Ovary (tissue), 3 donors: Measurements from ENCODE around the gene SULT1A1.

Experiments used
- CTCF ChIP-seq, 3 donors: fragments of 450-650 bp in 2 of 3; fragments of 200-600 bp in 1 of 3; IDR thresholded peaks; one replicate each; pipeline versions ENCODE4 v1.5.1 to v1.8.0; 2016 to 2022; ENCODE audit warnings: antibody characterized with exemption in 3 of 3, mild to moderate bottlenecking in 1 of 3
- EP300 ChIP-seq: sonication (generic); formaldehyde crosslinking; IDR thresholded peaks from one replicate; pipeline ENCODE4 v1.6.1; 2017; ENCODE audit warnings: antibody characterized with exemption
- POLR2A ChIP-seq: fragments of 450-650 bp; IDR thresholded peaks from one replicate; pipeline ENCODE4 v1.6.1; 2017; ENCODE audit warnings: antibody characterized with exemption, mild to moderate bottlenecking, moderate library complexity
- donor health status: DM: no; HTN: no; CAD: no.

DNA sequence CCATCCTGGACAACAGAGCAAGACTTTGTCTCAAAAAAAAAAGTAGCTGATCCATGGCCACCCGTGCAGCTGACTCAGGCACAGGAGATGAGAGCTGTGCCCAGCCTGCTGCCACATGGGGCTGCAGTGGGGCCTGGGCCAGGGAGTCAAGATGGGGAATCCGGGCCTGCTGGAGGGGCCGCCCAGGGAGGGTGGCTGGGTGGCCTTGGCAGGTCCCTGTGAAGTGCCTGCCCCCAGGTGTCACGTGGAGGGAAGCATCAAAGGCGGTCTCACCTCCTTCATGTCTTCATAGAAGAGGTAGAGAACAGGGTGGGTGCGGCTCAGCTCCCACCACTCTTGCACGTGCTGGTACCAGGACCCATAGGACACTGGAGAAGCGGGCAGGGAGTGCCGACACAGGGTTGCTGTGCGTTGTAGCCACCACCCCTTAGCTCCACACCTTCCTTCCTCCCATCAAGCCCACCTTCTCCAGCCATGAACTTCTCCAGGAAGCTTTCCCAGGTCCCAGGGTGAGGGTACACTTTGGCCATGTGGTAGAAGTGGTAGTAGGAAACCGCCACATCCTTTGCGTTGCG lies 16.8 kb downstream of the SULT1A1 start:
- TF ChIP-seq CTCF (IDR thresholded peaks at IDR 0.05), result no peak
- TF ChIP-seq POLR2A, result no peak
- no peak for TF ChIP-seq EP300
